Neural progenitor cell (in vitro differentiated cells): ENCODE data around the gene KCNC1. TPM values are rescaled to one million over a fixed set of nuclear protein-coding genes. Genes with fewer than 3 reads are reported as not detected.

Experiments used
- DNase-seq: peaks from one replicate; pipeline ENCODE4 v3.0.0-alpha.2; 2016; ENCODE audit warnings: low spot score
- H2AFZ ChIP-seq: fragments of 200-600 bp; sonication (generic); replicated peaks from 2 replicates; pipeline ENCODE4 v1.6.1; 2016; ENCODE audit warnings: antibody characterized with exemption
- H3F3A ChIP-seq: fragments of 200-600 bp; sonication (generic); 2 replicates; pipeline ENCODE4 v1.6.1; 2016; ENCODE audit warnings: antibody characterized with exemption, low read depth
- H3K27ac ChIP-seq: fragments of 200-600 bp; sonication (generic); 2 replicates; pipeline ENCODE4 v1.5.1; 2016; ENCODE audit warnings: mild to moderate bottlenecking
- H3K27me3 ChIP-seq: fragments of 200-600 bp; sonication (generic); 2 replicates; pipeline ENCODE4 v1.6.1; 2016; ENCODE audit warnings: mild to moderate bottlenecking, moderate library complexity
- H3K36me3 ChIP-seq: fragments of 200-600 bp; sonication (generic); 2 replicates; pipeline ENCODE4 v1.5.1; 2016
- H3K4me1 ChIP-seq: fragments of 200-600 bp; sonication (generic); 2 replicates; pipeline ENCODE4 v1.6.1; 2016; ENCODE audit warnings: mixed run types
- H3K4me2 ChIP-seq: fragments of 200-600 bp; sonication (generic); 2 replicates; pipeline ENCODE4 v1.6.1; 2016
- H3K4me3 ChIP-seq: fragments of 200-600 bp; sonication (generic); 2 replicates; pipeline ENCODE4 v1.5.1; 2016
- H3K79me2 ChIP-seq: fragments of 200-600 bp; sonication (generic); 2 replicates; pipeline ENCODE4 v1.6.1; 2016; ENCODE audit warnings: low read depth
- H3K9ac ChIP-seq: fragments of 200-600 bp; sonication (generic); 2 replicates; pipeline ENCODE4 v1.6.1; 2016
- H3K9me3 ChIP-seq: fragments of 200-600 bp; sonication (generic); 2 replicates; pipeline ENCODE4 v1.5.1; 2016; ENCODE audit warnings: low read depth
- H4K20me1 ChIP-seq: fragments of 200-600 bp; sonication (generic); 2 replicates; pipeline ENCODE4 v1.6.1; 2016; ENCODE audit warnings: low read depth
- H3K27ac Mint-ChIP-seq: 3 replicates; pipeline ENCODE4 v1.8.0; 2021; ENCODE audit warnings: mixed read lengths
- H3K27me3 Mint-ChIP-seq: 2 replicates; pipeline ENCODE4 v1.8.0; 2022; ENCODE audit warnings: low read depth, mild to moderate bottlenecking, inconsistent platforms, moderate library complexity, mixed read lengths; ENCODE audit not compliant: insufficient read depth
- H3K36me3 Mint-ChIP-seq: 3 replicates; pipeline ENCODE4 v1.8.0; 2021; ENCODE audit warnings: mixed read lengths
- H3K4me1 Mint-ChIP-seq: 3 replicates; pipeline ENCODE4 v1.8.0; 2021; ENCODE audit warnings: mixed read lengths
- H3K4me3 Mint-ChIP-seq: 3 replicates; pipeline ENCODE4 v1.8.0; 2021; ENCODE audit warnings: mild to moderate bottlenecking, moderate library complexity, mixed read lengths
- H3K9me3 Mint-ChIP-seq: 3 replicates; pipeline ENCODE4 v1.8.0; 2020; ENCODE audit warnings: mixed read lengths
- EZH2 ChIP-seq: fragments of 200-600 bp; sonication (generic); IDR thresholded peaks from 2 replicates; pipeline ENCODE4 v1.6.1; 2017; ENCODE audit warnings: antibody characterized with exemption, mild to moderate bottlenecking, moderate library complexity
- EZH2phosphoT487 ChIP-seq: fragments of 200-600 bp; sonication (generic); IDR thresholded peaks from 2 replicates; pipeline ENCODE4 v1.6.1; 2017; ENCODE audit warnings: antibody characterized with exemption
- total RNA-seq: library from RNA; depleted of rRNA; stranded (reverse); fragments of >200 nt; gene quantifications from 2 replicates; pipeline ENCODE4 v1.2.3, GENCODE V29; 2015; ENCODE audit warnings: low replicate concordance
- TF ChIP-seq, protein P1 (sequence below): fragments of 200-600 bp; sonication (generic); IDR thresholded peaks from 2 replicates; pipeline ENCODE4 v1.5.1; 2017; ENCODE audit warnings: antibody characterized with exemption, mild to moderate bottlenecking

The KCNC1 gene
- total RNA-seq, 1 donor from 2014 or later, result 0.04 TPM

DNA sequence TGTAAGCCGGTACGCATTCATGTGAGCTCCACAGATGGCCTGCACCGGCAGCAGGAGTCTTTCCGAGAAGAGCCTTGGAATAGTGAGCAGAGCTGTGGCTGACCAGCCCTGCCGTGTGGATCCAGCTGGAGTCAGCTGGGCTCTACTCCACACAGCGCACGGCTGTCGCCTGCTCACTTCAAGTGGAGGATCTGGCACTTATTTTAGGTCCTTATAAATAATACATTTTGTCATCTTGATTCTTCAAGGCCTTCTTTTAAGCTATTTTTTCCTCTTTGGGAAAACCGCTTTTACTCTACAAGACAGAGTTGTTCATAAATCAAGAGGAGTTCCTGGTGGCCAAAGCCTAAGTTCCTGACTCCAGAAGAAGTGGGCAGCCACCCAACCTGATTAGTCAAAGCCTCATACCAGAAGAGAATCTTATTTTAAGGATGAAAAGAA is 93.8 kb downstream of the KCNC1 start:
- no peaks in the 10 kb centered on the region for H4K20me1 ChIP-seq
- no peak overlapping the region for H3K9ac ChIP-seq
- no peak overlapping the region for H3K4me2 ChIP-seq
- H3K4me3 ChIP-seq, result no peak overlapping the region
- Mint-ChIP-seq H3K27ac (no peak overlapping the region), H3K27me3 (no peaks in the 10 kb centered on the region), H3K4me3 (no peak overlapping the region), H3K4me1 (no peaks in the 10 kb centered on the region), H3K36me3 (no peaks in the 10 kb centered on the region), H3K9me3 (no peaks in the 10 kb centered on the region)
- TF ChIP-seq EZH2phosphoT487 (no peak), EZH2 (no peak)
- TF ChIP-seq, protein P1, sequence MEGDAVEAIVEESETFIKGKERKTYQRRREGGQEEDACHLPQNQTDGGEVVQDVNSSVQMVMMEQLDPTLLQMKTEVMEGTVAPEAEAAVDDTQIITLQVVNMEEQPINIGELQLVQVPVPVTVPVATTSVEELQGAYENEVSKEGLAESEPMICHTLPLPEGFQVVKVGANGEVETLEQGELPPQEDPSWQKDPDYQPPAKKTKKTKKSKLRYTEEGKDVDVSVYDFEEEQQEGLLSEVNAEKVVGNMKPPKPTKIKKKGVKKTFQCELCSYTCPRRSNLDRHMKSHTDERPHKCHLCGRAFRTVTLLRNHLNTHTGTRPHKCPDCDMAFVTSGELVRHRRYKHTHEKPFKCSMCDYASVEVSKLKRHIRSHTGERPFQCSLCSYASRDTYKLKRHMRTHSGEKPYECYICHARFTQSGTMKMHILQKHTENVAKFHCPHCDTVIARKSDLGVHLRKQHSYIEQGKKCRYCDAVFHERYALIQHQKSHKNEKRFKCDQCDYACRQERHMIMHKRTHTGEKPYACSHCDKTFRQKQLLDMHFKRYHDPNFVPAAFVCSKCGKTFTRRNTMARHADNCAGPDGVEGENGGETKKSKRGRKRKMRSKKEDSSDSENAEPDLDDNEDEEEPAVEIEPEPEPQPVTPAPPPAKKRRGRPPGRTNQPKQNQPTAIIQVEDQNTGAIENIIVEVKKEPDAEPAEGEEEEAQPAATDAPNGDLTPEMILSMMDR, result no peak
- peaks cover 7% of the 10 kb centered on the region for H3K4me1 ChIP-seq
- no peak overlapping the region for H3K27ac ChIP-seq
- DNase-seq, result no peak
- H3K27me3 ChIP-seq, result no peaks in the 10 kb centered on the region
- H3K9me3 ChIP-seq, result no peaks in the 10 kb centered on the region
- no peak overlapping the region for H2AFZ ChIP-seq
- H3K79me2 ChIP-seq, result no peaks in the 10 kb centered on the region
- no peaks in the 10 kb centered on the region for H3K36me3 ChIP-seq
- H3F3A ChIP-seq, result no peaks in the 10 kb centered on the region

DNA sequence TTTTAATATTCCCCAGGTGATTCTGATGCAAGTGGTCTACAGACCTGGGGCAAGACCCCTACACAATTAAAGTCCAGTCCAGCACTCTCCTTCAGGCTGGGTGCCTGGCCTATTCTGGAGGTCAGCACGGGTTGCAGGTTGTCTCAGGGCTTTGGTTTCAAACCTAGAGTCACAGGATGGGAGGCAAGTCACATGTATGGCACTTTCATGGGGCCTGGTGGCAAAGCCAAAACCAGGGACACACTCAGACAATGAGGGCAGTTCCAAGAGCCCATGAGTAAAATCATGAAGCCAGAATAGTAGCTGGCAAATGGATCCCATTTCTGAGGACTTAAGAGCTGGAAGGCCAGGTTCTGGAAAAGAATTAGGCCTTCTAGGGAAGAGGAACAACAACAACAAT is 96.6 kb downstream of the KCNC1 start:
- no peak overlapping the region for H3K4me2 ChIP-seq
- Mint-ChIP-seq H3K4me1 (no peaks in the 10 kb centered on the region), H3K27me3 (peaks cover 2% of the 10 kb centered on the region), H3K9me3 (no peaks in the 10 kb centered on the region), H3K36me3 (no peaks in the 10 kb centered on the region), H3K4me3 (no peak overlapping the region), H3K27ac (no peak overlapping the region)
- H3K9ac ChIP-seq, result no peak overlapping the region
- no peaks in the 10 kb centered on the region for H3K9me3 ChIP-seq
- H3F3A ChIP-seq, result no peaks in the 10 kb centered on the region
- no peaks in the 10 kb centered on the region for H3K27me3 ChIP-seq
- no peaks in the 10 kb centered on the region for H3K79me2 ChIP-seq
- H3K4me3 ChIP-seq, result no peak overlapping the region
- H3K27ac ChIP-seq, result no peak overlapping the region
- TF ChIP-seq EZH2 (no peak), EZH2phosphoT487 (no peak)
- TF ChIP-seq, protein P1, result no peak
- DNase-seq, result no peak
- peaks cover 2% of the 10 kb centered on the region for H3K4me1 ChIP-seq
- H4K20me1 ChIP-seq, result no peaks in the 10 kb centered on the region
- no peaks in the 10 kb centered on the region for H3K36me3 ChIP-seq
- H2AFZ ChIP-seq, result no peak overlapping the region

DNA sequence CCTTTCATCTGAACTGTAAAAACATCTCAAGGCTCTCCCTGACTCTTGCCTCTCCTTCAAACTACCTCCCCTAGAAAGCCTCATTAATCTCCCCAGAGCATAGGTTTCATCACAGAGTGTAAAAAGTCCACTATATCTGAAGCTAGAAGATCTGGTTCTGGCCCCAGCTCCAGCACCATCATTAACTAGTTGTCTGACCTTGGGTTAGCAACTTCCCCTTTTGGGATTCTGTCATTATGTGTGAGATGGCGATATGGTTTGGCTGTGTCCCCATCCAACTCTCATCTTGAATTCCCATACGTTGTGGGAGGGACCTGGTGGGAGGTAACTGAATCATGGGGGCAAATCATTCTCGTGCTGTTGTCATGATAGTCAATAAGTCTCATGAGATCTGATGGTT is 97.3 kb downstream of the KCNC1 start:
- Histone ChIP-seq H3K9me3 (no peaks in the 10 kb centered on the region), H3K4me2 (no peak overlapping the region), H3F3A (no peaks in the 10 kb centered on the region), H2AFZ (no peak overlapping the region), H3K9ac (no peak overlapping the region), H3K4me3 (no peak overlapping the region), H3K27ac (no peak overlapping the region), H4K20me1 (no peaks in the 10 kb centered on the region), H3K27me3 (no peaks in the 10 kb centered on the region), H3K36me3 (no peaks in the 10 kb centered on the region), H3K79me2 (no peaks in the 10 kb centered on the region), H3K4me1 (no peaks in the 10 kb centered on the region)
- Mint-ChIP-seq H3K4me3 (no peak overlapping the region), H3K9me3 (no peaks in the 10 kb centered on the region), H3K27me3 (peaks cover 2% of the 10 kb centered on the region), H3K36me3 (no peaks in the 10 kb centered on the region), H3K4me1 (no peaks in the 10 kb centered on the region), H3K27ac (peak overlapping the region; percentile 18)
- DNase-seq, result no peak
- TF ChIP-seq, protein P1, result no peak
- TF ChIP-seq EZH2 (no peak), EZH2phosphoT487 (no peak)

Other genes starting within 250 kb of the KCNC1 start
- gene USH1C, start 190.4 kb upstream of the KCNC1 start, total RNA-seq, result 0.24 and 0.56 TPM in 2 replicates
- gene OTOG, start 187.5 kb upstream of the KCNC1 start, total RNA-seq, result 0.34 and 42.1 TPM in 2 replicates
- gene MYOD1, start 15.2 kb upstream of the KCNC1 start, total RNA-seq, result not detected in 2 replicates